Activated CD8-positive, alpha-beta memory T cell treated with anti-CD3 and anti-CD28 coated beads, Interleukin-2, amount 50 U/mL, for 48 hours (primary cell): Measurements from ENCODE around the gene UTF1.

ENCODE experiments used
- DNase-seq: peaks from one replicate; pipeline ENCODE4 v3.0.0-alpha.2; 2020

The UTF1 gene

GRCh38 chr10:133266056-133266795 lies 36.2 kb downstream of the UTF1 start:
- no peak for DNase-seq

GRCh38 chr10:133267293-133267692 lies 37.3 kb downstream of the UTF1 start:
- DNase-seq: no peak

- DNase-seq: no peak
Observed at GRCh38 chr10:133267829-133268228, 37.8 kb downstream of the UTF1 start.

GRCh38 chr10:133268532-133268931 lies 38.5 kb downstream of the UTF1 start:
- no peak for DNase-seq

- no peak for DNase-seq
Observed at GRCh38 chr10:133269367-133269766, 39.4 kb downstream of the UTF1 start.

GRCh38 chr10:133270204-133270603 lies 40.2 kb downstream of the UTF1 start:
- no peak for DNase-seq

GRCh38 chr10:133270773-133271297 lies 40.8 kb downstream of the UTF1 start:
- DNase-seq: no peak

- DNase-seq: no peak
Observed at GRCh38 chr10:133271521-133272300, 41.7 kb downstream of the UTF1 start.

GRCh38 chr10:133272301-133272963 lies 42.4 kb downstream of the UTF1 start:
- DNase-seq: no peak

GRCh38 chr10:133272964-133273420 lies 43.0 kb downstream of the UTF1 start:
- no peak for DNase-seq

GRCh38 chr10:133273534-133274143 lies 43.6 kb downstream of the UTF1 start:
- DNase-seq: no peak

- DNase-seq: peak; percentile 87
Observed at GRCh38 chr10:133274751-133275683, 45.0 kb downstream of the UTF1 start.

- DNase-seq: no peak
Observed at GRCh38 chr10:133275684-133276092, 45.7 kb downstream of the UTF1 start.

GRCh38 chr10:133276100-133276434 lies 46.0 kb downstream of the UTF1 start:
- no peak for DNase-seq

GRCh38 chr10:133276435-133277201 lies 46.6 kb downstream of the UTF1 start, which contains the start of gene ADAM8:
TSS of gene ADAM8 (minus strand) at chr10:133276868. CDS start at chr10:133276817, 51 bp downstream.
- peak; percentile 87 for DNase-seq

GRCh38 chr10:133277277-133277992 lies 47.4 kb downstream of the UTF1 start:
- no peak for DNase-seq

- DNase-seq: no peak
Observed at GRCh38 chr10:133277993-133278576, 48.1 kb downstream of the UTF1 start.

GRCh38 chr10:133278577-133279265 lies 48.7 kb downstream of the UTF1 start:
- no peak for DNase-seq
